Mucosa of gallbladder (tissue), 1 donor: ENCODE measurements around the gene OARD1. TPM values are rescaled to one million over a fixed set of nuclear protein-coding genes. Genes with fewer than 3 reads are reported as not detected.
"Not testable (repeated sequence)": the region's sequence is repeated elsewhere in the genome, so short reads cannot be mapped to it uniquely, and the experiment has no call there.

Experiments used
- DNase-seq: peaks from one replicate; pipeline ENCODE4 v3.0.0-alpha.2; 2020; ENCODE audit warnings: low spot score
- total RNA-seq: library from RNA; stranded (reverse); gene quantifications from one replicate; pipeline ENCODE4 v1.2.1, GENCODE V29; 2021
- donor health status: DM: no; HTN: no; CAD: no.

Gene OARD1, protein sequence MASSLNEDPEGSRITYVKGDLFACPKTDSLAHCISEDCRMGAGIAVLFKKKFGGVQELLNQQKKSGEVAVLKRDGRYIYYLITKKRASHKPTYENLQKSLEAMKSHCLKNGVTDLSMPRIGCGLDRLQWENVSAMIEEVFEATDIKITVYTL
- 36.3 TPM for total RNA-seq

DNA sequence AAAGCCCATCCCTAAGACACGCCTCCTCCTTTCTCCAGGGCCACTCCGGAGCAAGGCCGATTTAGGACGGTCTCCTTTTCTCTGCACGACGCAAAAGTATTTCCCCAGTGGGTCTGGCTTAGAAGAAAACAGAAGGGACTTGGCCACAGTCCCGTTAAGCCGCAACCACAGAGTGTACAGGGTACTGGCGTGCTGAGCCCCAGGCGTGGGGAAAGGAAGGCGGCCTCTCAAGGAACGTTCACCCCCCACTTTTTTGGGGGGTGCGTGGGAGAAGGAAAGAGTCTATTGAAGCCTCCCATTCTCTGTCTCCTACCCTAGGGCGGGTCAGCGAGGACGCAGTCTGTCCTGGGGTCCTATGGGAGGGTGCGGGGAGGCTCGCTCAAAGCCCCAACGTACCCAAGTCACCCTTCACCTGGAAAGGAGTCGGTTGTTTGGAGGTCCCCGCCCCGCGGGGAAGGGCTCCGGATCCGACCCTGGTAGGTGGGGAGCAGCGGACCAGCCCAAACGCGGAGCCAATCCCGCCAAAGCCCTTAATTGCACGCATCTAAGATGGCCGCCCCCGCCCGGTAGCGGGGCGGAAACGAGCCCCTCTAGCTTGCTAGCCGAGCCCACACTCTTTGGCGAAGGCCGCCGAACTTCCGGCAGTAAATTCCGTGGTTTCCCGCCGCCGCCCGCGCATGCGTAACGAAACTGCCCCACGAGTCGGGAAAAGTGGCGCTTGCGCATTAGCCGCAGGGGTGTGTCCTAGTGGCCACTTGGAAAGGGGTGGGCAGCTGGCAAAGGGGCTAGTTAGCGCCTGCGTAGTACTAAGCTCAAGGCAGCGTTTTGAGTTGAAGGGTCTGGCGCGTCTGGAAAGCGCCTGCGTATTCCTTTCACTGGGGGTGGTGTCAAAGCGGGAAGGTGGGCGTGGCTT, at the start of gene OARD1:
TSS of gene OARD1 (minus strand) at position 434 of the 913 bp plus-strand sequence. CDS start 722 bp downstream, outside the sequence.
- DNase-seq = peak; percentile 100

DNA sequence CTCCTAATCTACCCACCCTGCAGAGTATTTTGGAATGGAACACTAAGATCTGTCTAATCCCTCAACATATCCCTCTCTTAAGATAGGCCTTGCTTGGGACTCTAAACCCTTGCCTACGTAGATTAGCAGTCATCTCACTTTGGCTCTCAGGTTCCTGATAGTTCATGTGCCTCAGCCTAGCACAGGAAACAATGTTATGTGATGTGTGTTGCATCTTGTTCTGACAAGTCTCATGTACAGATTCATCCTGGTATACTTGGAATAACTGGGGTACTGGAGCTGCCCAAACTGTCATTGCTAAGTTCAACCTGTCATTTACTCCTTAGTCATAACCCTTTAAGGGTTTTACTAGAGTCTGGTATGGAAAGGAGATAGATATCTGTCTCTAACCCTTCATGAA, 47.9 kb upstream of the OARD1 start:
- no peak for DNase-seq

DNA sequence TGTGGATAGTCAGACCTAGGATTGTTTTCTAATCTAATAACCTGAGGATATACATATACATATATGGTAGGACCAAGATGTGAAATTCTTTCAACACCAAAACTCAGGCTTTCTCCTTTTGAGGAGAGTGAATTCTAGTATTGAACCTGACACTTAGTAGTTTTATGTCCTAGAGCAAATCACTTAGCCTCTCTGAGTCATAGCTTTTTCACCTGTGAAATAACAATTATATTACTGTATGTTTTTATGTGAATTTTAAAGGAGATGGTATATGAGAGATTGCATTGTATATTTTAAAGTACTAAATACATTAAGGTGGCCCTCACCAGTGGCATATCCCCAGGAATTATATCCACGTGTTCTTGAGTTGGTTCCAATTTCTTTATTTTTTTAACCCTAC, 47.4 kb upstream of the OARD1 start:
- DNase-seq = no peak

DNA sequence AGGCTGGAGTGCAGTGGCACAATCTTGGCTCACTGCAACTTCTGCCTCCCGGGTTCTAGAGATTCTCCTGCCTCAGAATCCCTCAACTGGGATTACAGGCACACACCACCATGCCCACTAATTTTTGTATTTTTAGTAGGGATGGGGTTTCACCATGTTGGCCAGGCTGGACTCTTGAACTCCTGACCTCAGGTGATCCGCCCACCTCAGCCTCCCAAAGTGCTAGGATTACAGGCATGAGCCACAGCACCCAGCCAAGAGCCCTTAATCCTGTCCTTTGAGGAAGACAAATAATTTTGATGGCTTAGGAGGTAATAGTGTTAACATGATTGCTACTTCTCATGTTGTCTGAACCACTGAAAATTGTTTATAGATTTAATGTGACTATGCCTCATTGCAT, 42.9 kb upstream of the OARD1 start:
- DNase-seq = not testable (repeated sequence)

DNA sequence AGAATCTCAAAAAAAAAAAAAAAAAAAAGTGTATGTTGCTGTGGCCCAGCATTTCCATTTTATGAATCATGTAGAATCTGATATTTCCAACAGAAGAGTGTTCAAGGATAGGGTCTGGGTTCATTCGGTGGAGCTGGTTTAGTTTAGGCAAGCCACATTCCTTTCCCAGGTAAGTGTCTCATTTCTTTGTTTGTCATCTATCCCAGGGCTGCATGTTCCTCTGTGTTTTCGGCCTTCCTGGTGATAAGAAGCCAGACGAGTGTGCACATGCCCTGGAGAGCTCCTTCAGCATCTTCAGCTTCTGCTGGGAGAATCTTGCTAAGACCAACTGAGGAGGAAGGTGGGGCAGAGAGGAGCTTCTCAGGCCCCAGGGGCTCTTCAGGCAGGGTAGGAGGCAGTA, 38.9 kb upstream of the OARD1 start:
- no peak for DNase-seq

DNA sequence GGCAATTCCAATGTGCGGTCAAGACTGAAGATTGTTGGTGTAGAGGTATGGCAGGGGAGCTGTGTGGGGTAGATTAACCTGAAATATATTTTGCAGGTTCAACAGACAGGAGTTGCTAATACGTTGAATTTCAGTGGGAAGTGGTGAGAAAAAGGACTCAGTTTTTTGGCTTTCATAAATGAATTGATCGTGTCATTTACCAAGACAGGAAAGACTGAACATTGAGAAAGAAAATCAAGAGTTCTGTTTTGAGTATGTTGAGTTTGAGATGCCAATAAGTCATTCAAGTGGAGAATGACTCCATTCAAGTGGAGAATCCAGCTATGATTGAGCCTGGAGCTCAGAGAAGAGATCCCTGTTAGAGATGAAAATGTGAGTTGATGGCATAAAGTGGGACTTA, 31.7 kb upstream of the OARD1 start:
- no peak for DNase-seq

DNA sequence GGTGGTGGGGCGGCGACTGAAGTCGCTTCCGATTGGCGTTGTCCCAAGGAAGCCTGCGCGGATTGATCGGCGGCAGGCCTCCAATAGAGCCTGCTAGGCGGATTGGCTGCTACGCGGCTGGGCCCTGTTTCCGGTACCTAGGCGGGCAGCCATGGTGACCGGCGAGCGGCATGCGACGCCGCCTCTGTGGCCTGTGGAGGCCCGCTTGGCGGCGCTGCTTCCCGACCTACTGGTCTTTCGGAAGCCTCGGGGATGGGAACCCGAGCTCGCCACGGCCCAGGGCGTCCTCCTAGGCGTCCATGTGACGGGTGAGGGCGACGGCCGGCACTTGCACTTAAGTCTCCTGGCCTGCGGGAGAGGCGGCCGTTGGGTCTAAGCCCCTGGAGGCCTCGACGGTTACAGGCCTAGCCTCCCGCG, 28.7 kb upstream of the OARD1 start:
- DNase-seq = no peak

DNA sequence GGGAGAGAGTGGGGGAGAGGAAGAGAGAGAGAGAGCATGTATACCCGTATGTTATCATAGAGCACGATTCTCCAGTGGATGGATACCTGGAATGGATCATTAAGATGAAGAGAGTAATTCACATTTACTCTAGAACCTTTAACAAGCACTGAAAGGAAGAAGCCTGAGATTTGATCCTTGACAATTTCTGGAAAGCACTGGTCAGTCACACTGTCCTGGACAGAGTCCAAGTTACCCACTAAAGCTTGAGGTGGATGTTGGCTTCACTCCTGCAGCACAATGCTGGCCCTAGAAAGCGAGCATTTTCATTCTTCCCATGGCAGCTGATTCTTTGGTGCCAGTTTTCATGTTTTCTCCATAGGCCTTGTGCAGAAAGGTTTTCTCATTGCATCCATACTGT, 26.2 kb upstream of the OARD1 start:
- DNase-seq = no peak

DNA sequence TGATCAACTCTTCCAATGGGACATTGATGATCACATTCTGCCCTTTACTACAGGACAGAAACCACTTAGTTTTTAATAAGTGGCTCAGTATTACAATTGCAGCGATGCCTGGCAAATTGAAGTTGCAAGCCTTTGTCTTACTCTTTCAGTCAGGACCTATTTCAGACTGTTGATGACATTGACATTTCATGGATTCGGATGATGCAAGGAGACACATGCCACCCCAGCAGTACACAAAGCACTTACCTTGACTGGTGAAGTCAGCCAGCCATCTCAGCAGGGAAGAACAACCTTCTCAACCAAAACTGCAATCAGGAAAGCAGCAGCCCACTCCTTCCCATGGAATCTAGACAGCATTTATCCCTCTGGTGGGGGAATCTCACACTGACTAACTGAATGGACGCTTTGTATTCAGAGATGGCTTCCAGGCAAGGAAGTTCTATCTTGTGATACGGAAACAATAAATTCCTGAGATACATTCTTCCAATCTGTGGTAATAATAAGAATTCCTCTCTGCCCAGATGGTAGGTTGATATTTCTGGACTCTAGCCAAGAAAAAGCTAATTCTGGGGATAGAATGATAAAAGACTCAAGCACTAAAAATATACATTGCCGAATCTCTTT, 25.4 kb upstream of the OARD1 start:
- no peak for DNase-seq

DNA sequence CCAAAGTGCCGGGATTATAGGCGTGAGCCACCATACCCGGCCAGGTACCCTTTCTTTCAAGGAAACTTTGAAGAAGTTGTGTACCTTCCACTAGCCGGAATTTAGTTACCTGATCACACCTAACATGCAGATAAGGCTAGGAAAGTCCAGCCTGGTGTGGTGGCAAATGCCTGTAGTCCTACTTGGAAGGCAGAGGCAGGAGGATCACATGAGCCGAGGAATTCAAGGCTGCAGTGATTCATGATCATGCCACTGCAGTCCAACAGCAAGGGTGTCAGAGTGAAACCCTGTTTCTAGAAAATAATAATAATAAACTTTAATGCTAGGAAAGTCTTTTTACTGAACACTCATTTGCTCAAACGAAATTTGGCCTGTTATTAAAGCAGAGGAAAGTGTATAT, 21.6 kb upstream of the OARD1 start:
- no peak for DNase-seq

DNA sequence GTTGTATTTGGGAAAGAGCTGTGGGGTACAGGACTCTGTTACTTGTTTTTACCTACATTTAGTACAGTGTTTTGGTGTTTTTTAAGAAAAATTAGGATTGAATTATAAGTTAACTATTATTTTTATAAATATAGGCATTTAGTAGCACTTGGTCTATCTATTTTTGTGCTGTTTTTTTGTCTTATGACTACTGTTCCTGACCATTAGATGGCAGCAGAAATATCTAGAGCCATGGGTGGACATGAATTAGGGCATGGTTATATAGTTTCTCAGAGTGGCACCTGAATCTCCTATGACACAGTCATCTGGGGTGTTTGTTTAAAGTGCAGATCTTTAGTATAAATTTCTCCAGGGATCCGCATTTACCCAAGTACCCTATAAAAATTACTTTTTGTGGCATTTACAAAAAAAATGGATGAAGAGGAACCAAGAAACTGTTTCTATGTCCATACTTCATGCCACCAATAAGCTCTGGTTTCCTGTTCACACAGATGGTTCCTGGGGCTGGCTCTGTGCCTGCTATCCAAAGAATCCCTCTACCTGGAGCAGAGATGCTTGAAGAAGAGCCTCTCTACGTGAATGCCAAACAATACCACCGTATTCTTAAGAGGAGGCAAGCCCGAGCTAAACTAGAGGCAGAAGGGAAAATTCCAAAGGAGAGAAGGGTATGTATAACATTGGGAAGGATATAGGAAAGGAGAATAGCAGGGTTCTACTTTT, 20.4 kb upstream of the OARD1 start:
- DNase-seq = no peak

DNA sequence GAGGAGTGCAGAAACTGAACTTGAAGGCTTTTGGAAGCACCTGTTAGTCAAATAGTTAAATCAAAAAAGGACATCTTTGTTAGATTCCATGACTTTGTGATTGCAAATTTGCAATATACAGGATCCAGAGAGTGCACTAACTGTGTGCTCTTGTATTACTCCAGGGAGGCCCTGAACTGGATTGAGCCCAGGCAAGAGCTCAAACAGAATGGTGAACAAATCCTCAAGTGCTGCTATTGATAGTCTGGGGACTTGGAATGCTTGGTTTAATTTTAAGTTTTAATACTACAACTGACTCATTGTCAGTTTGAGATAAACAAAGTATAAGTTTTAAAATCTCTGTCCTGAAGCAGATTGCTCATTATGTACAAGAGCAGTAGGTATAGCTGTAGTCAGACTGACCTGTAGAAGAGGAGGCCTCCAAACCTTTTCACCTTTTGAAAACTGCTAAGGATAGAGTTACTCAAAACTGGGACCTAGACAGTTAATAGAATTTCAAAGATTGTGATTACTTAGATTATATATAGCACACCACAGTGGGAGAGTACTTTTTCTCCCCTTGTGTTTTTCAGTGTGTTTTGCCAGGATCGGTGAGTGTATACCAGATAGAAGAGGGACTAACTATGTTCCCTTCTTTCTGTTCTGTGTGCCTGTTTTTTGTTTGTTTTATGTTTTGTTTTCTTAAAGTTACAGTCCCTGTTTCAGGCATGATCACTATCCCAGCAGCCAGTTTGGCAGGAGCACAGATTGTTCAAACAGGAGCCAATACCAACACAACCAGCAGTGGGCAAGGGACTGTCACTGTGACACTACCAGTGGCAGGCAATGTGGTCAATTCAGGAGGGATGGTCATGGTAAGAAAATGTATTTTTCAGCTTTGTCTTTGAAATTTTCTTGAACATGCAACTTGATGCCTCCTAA, 18.9 kb upstream of the OARD1 start:
- no peak for DNase-seq

DNA sequence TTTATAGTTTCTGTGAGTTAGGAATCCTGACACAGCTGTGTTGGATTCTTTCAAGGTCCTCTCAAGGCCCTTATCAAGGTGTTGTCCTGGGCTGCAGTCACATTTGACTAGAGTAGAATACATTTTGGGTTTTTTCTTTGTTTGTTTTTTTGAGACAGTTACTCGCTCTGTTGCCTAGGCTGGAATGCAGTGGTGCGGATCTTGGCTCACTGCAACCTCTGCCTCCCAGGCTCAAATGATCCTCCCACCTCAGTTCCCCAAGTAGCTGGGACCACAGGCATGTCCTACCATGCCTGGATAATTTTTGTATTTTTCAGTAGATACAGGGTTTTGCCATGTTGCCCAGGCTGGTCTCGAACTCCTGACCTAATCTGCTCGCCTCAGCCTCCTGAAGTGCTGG, 16.3 kb upstream of the OARD1 start:
- DNase-seq = no peak

DNA sequence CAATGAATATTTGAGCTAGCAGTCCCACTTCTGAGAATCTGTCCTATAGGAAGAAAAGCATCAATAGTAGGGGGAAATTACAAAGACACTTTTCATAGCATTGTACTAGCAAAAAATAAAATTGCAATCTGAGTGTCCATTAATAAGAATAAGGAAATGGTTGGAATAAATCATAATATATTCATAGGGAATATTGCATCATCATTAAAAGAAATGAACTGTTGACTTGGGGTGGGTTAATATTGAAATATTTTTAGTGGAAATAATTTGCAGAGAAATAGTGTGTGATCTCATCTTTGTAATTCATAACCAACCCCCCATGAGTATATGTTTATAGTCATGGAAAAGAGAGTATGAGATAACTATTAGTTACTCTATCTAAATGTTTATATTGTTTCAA, 13.0 kb upstream of the OARD1 start:
- DNase-seq = no peak

DNA sequence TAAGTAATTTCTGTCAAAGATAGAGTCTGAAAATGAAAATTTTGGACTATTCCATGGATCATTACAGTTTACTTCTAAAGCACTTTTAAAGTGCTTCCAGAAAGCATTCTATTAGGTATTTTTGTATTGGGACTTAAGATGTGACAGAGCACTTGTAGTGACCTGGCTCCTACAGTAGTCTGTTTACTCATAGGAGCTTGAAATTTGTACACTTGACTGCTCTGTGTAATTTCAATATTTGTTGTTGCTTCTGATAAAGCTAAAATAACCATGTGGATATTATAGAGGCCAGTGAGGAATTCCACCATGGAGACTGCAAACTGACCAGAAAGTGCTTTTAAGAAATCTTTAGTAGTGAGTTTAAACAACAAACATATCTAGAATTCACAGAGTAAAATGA, 10.9 kb upstream of the OARD1 start:
- no peak for DNase-seq

DNA sequence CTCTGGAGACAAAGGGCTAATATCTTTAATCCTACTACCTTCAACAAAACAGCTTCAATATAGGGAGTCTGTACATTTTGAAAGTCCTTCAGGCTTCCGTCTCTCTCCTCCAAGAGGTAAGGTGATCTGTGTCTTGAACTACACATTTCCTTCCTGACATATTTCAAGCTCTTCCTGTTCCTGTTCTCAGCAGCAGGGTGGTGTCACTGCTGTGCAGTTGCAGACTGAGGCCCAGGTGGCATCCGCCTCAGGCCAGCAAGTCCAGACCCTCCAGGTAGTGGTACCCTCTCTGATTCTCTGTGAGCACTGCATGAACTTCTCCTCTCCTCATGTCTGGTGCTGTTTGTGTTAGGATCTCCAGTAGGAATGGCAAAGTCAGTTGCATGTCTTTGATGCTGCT, 8.5 kb upstream of the OARD1 start:
- no peak for DNase-seq

DNA sequence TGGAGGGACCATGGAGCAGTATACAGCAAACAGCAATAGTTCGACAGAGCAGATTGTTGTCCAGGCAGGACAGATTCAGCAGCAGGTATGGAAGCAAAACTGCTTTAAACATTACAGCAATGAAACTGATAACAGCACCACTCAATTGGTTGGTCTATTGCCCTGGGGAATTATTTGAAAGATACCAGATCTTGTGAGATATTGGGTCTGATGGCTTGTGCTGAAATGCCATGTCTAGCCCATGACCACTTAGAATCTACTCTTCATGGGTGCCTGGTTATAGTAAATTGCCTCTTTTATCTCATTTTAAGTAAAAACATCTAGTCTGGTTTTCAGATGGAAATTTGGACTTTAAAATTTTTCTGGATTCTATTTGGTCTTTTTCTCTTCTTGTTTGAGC, 6.9 kb upstream of the OARD1 start:
- DNase-seq = no peak

DNA sequence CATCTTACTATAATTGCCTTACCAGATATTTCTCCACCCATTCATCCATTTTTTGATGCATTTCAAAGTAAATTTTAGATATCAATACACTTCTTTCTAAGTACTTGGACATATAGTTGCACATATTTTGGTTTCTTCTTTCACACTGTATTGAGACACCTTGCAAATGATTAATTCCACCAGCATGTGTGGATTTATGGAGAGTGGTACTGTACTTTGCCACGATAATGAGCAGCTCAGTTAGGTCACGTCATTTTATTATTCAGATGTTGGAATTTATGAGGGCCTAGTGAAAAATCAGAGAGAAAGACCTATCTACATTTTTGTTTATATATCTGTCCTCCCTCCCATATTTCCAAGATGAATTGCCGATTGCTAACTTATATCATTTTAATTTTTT, 5.9 kb upstream of the OARD1 start:
- no peak for DNase-seq

DNA sequence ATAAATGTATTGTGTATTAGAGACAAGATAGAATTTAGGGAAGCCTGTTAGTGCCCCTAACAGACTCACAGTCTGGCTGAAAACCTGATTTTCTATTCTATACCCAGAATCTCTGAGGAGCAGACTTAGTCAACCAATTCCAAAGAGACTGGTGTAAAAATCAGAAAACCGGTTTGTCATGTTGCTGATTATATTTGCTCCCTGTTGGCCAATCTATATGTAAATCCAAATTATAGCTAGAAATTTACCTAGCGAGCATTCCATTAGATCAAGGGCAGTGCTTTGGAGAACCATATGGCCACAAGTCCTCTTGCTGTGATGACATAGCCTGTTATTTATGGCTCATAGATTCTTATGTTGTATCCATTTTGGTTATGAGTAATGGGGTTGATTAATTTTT, 5.4 kb upstream of the OARD1 start:
- no peak for DNase-seq

DNA sequence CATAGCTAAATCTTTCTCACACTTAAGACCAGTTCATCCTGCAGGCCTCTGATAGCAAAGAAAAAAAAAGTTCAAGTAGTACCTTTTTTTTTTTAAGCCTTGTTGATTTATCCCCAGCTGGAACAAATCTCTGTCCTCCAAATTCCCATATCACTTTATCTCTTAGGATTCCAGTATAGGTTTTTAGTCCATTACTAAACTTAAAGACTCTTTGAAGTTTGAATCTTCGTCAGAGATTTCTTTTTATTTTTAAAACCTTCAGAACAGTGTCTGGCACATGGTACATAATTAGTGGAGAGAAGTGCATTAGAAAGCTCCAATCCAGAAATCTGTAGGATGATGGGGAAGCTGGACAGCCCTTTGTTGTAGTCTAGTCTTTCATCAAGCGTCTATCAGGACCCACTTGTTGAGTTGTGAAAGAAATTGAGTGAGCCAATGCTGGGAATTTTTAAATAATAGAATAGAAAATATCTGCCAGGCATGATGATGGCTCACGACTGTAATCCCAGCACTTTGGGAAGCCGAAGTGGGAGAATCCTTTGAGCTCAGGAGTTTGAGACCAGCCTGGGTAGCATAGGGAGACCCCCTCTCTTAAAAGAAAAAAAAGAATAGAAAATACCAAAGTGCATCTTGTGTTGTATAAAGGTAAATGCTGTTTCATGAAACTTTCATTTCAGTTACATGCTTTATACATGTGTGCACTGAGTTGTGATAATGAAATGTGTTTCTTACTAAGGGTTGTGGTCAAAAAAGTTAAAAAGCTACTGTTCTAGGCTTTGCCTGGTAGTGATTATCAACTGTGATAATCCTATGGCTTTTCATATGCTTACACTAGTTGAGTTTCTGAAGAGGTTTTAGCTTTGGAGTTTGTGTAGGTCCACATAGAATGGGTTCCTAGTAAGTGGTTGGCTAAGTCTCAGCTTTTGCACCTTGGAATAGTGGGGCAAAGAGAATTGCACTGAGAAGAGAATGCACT, 3.8 kb upstream of the OARD1 start:
- DNase-seq = no peak
